GM23338 (cell line): Measurements from ENCODE around the gene CXCL8.

Source experiments
- CREB1 ChIP-seq: fragments of 250-450 bp; sonication (Bioruptor Pico); IDR thresholded peaks from 2 replicates; pipeline ENCODE4 v1.5.0; 2020; ENCODE audit warnings: low read depth, mild to moderate bottlenecking, moderate library complexity
- EZH2 ChIP-seq: fragments of 200-600 bp; sonication (generic); IDR thresholded peaks from one replicate; pipeline ENCODE4 v1.8.0; 2017; ENCODE audit warnings: antibody characterized with exemption, mild to moderate bottlenecking, low read depth; ENCODE audit not compliant: unreplicated experiment
- EZH2phosphoT487 ChIP-seq: fragments of 200-600 bp; sonication (generic); IDR thresholded peaks from one replicate; pipeline ENCODE4 v1.8.1; 2018; ENCODE audit warnings: antibody characterized with exemption; ENCODE audit not compliant: unreplicated experiment
- POLR2AphosphoS5 ChIP-seq: IDR thresholded peaks from 2 replicates; pipeline ENCODE4 v1.6.1; 2016; ENCODE audit warnings: antibody characterized with exemption, low read depth
- STAT1 ChIP-seq: IDR thresholded peaks from one replicate; pipeline ENCODE4 v1.6.1; 2016; ENCODE audit warnings: antibody characterized with exemption; ENCODE audit not compliant: unreplicated experiment
- ZNF331 ChIP-seq: fragments of 250-450 bp; sonication (Bioruptor Pico); IDR thresholded peaks from 2 replicates; pipeline ENCODE4 v1.5.0; 2020; ENCODE audit warnings: low read depth, mild to moderate bottlenecking, moderate library complexity
- TF ChIP-seq, protein P1 (sequence below), 2 experiments: fragments of 200-600 bp in 1 of 2; sonication (generic) in 1 of 2; conservative IDR thresholded peaks; 2 replicates each; pipeline versions ENCODE4 v1.5.1 to v1.6.1; 2016 to 2017; ENCODE audit warnings: antibody characterized with exemption in 2 of 2, low read depth in 2 of 2, mild to moderate bottlenecking in 2 of 2, moderate library complexity in 1 of 2
- TF ChIP-seq, protein P2 (sequence below): IDR thresholded peaks from one replicate; pipeline ENCODE4 v1.6.1; 2018; ENCODE audit warnings: antibody characterized with exemption; ENCODE audit not compliant: unreplicated experiment
- TF ChIP-seq, protein P3 (sequence below): IDR thresholded peaks from 2 replicates; pipeline ENCODE4 v1.6.1; 2016; ENCODE audit warnings: antibody characterized with exemption

DNA sequence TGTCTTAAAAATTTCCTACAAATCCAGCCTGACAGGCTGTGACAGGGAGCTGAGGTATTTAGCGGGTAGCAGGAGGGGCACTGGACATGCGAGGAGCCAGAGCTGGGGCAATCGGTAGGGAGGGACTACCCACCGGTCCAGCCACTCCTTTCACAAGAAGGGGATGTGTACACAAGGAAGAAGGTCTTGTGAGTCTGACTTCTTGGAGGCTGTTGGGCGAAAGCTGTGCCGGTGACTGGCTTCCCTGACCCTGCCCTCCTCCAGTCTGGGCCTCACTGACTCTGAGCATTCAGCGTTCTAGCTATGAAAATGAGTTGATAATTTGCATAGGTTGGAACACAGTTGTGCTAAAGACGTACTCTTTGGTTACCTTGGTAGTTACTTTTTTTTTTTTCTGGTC is 12.7 kb upstream of the CXCL8 start:
- TF ChIP-seq, protein P1, sequence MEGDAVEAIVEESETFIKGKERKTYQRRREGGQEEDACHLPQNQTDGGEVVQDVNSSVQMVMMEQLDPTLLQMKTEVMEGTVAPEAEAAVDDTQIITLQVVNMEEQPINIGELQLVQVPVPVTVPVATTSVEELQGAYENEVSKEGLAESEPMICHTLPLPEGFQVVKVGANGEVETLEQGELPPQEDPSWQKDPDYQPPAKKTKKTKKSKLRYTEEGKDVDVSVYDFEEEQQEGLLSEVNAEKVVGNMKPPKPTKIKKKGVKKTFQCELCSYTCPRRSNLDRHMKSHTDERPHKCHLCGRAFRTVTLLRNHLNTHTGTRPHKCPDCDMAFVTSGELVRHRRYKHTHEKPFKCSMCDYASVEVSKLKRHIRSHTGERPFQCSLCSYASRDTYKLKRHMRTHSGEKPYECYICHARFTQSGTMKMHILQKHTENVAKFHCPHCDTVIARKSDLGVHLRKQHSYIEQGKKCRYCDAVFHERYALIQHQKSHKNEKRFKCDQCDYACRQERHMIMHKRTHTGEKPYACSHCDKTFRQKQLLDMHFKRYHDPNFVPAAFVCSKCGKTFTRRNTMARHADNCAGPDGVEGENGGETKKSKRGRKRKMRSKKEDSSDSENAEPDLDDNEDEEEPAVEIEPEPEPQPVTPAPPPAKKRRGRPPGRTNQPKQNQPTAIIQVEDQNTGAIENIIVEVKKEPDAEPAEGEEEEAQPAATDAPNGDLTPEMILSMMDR (conservative IDR thresholded peaks at IDR 0.05; ENCODE audit: low read depth in 2 of 2), result no peak
- TF ChIP-seq CREB1 (CRISPR knock-in tag) (no peak), POLR2AphosphoS5 (no peak), EZH2 (no peak), EZH2phosphoT487 (no peak), ZNF331 (CRISPR knock-in tag) (no peak), STAT1 (no peak)
- TF ChIP-seq, protein P2, sequence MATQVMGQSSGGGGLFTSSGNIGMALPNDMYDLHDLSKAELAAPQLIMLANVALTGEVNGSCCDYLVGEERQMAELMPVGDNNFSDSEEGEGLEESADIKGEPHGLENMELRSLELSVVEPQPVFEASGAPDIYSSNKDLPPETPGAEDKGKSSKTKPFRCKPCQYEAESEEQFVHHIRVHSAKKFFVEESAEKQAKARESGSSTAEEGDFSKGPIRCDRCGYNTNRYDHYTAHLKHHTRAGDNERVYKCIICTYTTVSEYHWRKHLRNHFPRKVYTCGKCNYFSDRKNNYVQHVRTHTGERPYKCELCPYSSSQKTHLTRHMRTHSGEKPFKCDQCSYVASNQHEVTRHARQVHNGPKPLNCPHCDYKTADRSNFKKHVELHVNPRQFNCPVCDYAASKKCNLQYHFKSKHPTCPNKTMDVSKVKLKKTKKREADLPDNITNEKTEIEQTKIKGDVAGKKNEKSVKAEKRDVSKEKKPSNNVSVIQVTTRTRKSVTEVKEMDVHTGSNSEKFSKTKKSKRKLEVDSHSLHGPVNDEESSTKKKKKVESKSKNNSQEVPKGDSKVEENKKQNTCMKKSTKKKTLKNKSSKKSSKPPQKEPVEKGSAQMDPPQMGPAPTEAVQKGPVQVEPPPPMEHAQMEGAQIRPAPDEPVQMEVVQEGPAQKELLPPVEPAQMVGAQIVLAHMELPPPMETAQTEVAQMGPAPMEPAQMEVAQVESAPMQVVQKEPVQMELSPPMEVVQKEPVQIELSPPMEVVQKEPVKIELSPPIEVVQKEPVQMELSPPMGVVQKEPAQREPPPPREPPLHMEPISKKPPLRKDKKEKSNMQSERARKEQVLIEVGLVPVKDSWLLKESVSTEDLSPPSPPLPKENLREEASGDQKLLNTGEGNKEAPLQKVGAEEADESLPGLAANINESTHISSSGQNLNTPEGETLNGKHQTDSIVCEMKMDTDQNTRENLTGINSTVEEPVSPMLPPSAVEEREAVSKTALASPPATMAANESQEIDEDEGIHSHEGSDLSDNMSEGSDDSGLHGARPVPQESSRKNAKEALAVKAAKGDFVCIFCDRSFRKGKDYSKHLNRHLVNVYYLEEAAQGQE, result no peak
- TF ChIP-seq, protein P3, sequence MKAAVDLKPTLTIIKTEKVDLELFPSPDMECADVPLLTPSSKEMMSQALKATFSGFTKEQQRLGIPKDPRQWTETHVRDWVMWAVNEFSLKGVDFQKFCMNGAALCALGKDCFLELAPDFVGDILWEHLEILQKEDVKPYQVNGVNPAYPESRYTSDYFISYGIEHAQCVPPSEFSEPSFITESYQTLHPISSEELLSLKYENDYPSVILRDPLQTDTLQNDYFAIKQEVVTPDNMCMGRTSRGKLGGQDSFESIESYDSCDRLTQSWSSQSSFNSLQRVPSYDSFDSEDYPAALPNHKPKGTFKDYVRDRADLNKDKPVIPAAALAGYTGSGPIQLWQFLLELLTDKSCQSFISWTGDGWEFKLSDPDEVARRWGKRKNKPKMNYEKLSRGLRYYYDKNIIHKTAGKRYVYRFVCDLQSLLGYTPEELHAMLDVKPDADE, result no peak
